CD4-positive, alpha-beta memory T cell (primary cell): ENCODE measurements around the gene ZFHX3. TPM values are rescaled to one million over a fixed set of nuclear protein-coding genes. Genes with fewer than 3 reads are reported as not detected.

ENCODE experiments used
- CTCF ChIA-PET: fragments of 350-600 bp; sonication (Branson Sonifier 250); formaldehyde crosslinking; loops from one replicate; lab custom pipeline; 2021; ENCODE audit warnings: inconsistent platforms; ENCODE audit not compliant: partially characterized antibody; lab: Charles Lee
- POLR2A ChIA-PET: fragments of 350-600 bp; sonication (Branson Sonifier 250); formaldehyde crosslinking; loops from one replicate; lab custom pipeline; 2021; ENCODE audit not compliant: partially characterized antibody; lab: Charles Lee
- DNase-seq, 5 donors: peaks; one replicate each; pipeline versions ENCODE4 v3.0.0 to v3.0.0-alpha.2; 2020 to 2022; ENCODE audit warnings: mixed read lengths in 1 of 5
- H3K27ac ChIP-seq: one replicate; pipeline ENCODE4 v1.7.0; 2013; ENCODE audit warnings: low read depth, low read length
- H3K27me3 ChIP-seq: 2 replicates; pipeline ENCODE4 v1.7.0; 2013; ENCODE audit warnings: mild to moderate bottlenecking, low read length, moderate library complexity; ENCODE audit not compliant: insufficient read depth
- H3K36me3 ChIP-seq: 2 replicates; pipeline ENCODE4 v1.7.0; 2013; ENCODE audit warnings: mild to moderate bottlenecking, low read length, moderate library complexity; ENCODE audit not compliant: insufficient read depth
- H3K4me1 ChIP-seq: 2 replicates; pipeline ENCODE4 v1.7.0; 2013; ENCODE audit warnings: mild to moderate bottlenecking, low read length, moderate library complexity; ENCODE audit not compliant: insufficient read depth
- H3K4me3 ChIP-seq, 2 donors: one replicate each; pipeline ENCODE4 v1.7.0; 2013; ENCODE audit warnings: low read length in 2 of 2, mild to moderate bottlenecking in 1 of 2
- H3K9me3 ChIP-seq, 2 donors: one replicate each; pipeline ENCODE4 v1.7.0; 2013; ENCODE audit warnings: low read length in 2 of 2, control low read depth in 1 of 2; ENCODE audit not compliant: control insufficient read depth in 1 of 2
- H3K27ac Mint-ChIP-seq, 7 donors: one replicate each; pipeline ENCODE4 v1.8.0; 2020 to 2021; ENCODE audit warnings: mixed read lengths in 7 of 7, mild to moderate bottlenecking in 6 of 7, inconsistent platforms in 3 of 7, moderate library complexity in 3 of 7
- H3K27me3 Mint-ChIP-seq, 2 donors: one replicate each; pipeline ENCODE4 v1.8.0; 2020 to 2021; ENCODE audit warnings: mixed read lengths in 2 of 2
- H3K36me3 Mint-ChIP-seq, 2 donors: one replicate each; pipeline ENCODE4 v1.8.0; 2020 to 2021; ENCODE audit warnings: mixed read lengths in 2 of 2, inconsistent platforms in 1 of 2, mild to moderate bottlenecking in 1 of 2
- H3K4me1 Mint-ChIP-seq, 4 donors: one replicate each; pipeline ENCODE4 v1.8.0; 2020 to 2021; ENCODE audit warnings: mixed read lengths in 4 of 4, mild to moderate bottlenecking in 1 of 4
- H3K4me3 Mint-ChIP-seq, 8 donors: one replicate each; pipeline ENCODE4 v1.8.0; 2020 to 2021; ENCODE audit warnings: mixed read lengths in 8 of 8, mild to moderate bottlenecking in 7 of 8, moderate library complexity in 6 of 8, inconsistent platforms in 3 of 8
- H3K9me3 Mint-ChIP-seq, 8 donors: one replicate each; pipeline ENCODE4 v1.8.0; 2020 to 2021; ENCODE audit warnings: mixed read lengths in 8 of 8, mild to moderate bottlenecking in 5 of 8, inconsistent platforms in 3 of 8, moderate library complexity in 1 of 8
- intact Hi-C: fragments of 100-400 bp; cut with micrococcal nuclease; formaldehyde crosslinking; loops from one replicate; pipeline ENCODE4 v1.15.1; 2023
- polyA plus RNA-seq, 2 donors: library from polyadenylated mRNA; unstranded; fragments of 300-500 nt; fragmentation: Illumina TruSeq; gene quantifications; one replicate each; pipeline ENCODE4 v1.2.3, GENCODE V29; 2021
- total RNA-seq, 2 experiments: library from RNA; stranded (reverse); gene quantifications; one replicate each; pipeline ENCODE4 v1.2.3, GENCODE V29; 2021

ZFHX3 gene
- total and polyA plus RNA-seq, 4 experiments from 2014 or later = 0.01 to 0.99 (median 0.36) TPM

DNA sequence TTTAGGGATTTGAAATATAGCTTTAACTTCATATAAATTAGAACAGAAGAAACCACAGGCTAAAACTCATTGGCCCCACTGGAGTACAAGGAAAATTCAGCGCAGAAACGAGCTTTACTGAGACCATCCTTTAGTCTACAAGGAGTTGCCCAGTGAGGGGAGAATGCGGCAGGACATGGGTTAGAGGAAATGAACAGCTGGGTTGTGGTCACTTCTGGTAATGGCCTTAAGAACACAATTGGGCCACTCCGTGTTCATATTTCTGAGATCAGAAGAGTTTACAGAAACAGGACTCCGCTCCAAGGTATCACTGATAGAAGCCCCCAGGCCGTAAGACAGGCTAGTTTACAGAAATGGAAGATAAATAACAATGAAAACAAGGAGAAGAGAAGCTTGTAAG is 188.3 kb downstream of the ZFHX3 start:
- H3K27me3 Mint-ChIP-seq = peaks cover 0 to 1% of the 10 kb centered on the region in 2 donors
- H3K4me3 ChIP-seq = no peak overlapping the region
- POLR2A ChIA-PET = no interaction called here

GRCh38 chr16:72858665-72859493 is 189.0 kb downstream of the ZFHX3 start:
- Mint-ChIP-seq H3K27me3 (peaks cover 0 to 1% of the 10 kb centered on the region in 2 donors), H3K27ac (no peak overlapping the region), H3K4me3 (no peak overlapping the region), H3K9me3 (peaks cover 0 to 3% (median 0%) of the 10 kb centered on the region in 8 donors), H3K36me3 (no peaks in the 10 kb centered on the region), H3K4me1 (no peaks in the 10 kb centered on the region)
- Histone ChIP-seq H3K4me3 (no peak overlapping the region), H3K9me3 (no peaks in the 10 kb centered on the region), H3K36me3 (no peaks in the 10 kb centered on the region), H3K27me3 (no peaks in the 10 kb centered on the region), H3K27ac (no peak overlapping the region), H3K4me1 (no peaks in the 10 kb centered on the region)
- POLR2A ChIA-PET = no interaction called here
- CTCF ChIA-PET = no interaction called here
- no peak for DNase-seq
- intact Hi-C loops = no loop called here

More for the DNA sequence above, 188.3 kb downstream of the ZFHX3 start:
- DNase-seq = no peak
- H3K27ac Mint-ChIP-seq = no peak overlapping the region
- CTCF ChIA-PET = interaction anchor here (0.9 kb wide), 1 partner anchor 8 kb away, joined by 4 read pairs; no protein-coding TSS in a partner anchor
- no peaks in the 10 kb centered on the region for H3K4me1 ChIP-seq
- peaks cover 0 to 3% (median under 1%) of the 10 kb centered on the region in 8 donors for H3K9me3 Mint-ChIP-seq
- H3K27me3 ChIP-seq = no peaks in the 10 kb centered on the region
- no peaks in the 10 kb centered on the region for H3K9me3 ChIP-seq
- H3K27ac ChIP-seq = no peak overlapping the region
- no peaks in the 10 kb centered on the region for H3K4me1 Mint-ChIP-seq
- no peak overlapping the region for H3K4me3 Mint-ChIP-seq
- no peaks in the 10 kb centered on the region for H3K36me3 ChIP-seq
- intact Hi-C loops = no loop called here
- H3K36me3 Mint-ChIP-seq = no peaks in the 10 kb centered on the region

DNA sequence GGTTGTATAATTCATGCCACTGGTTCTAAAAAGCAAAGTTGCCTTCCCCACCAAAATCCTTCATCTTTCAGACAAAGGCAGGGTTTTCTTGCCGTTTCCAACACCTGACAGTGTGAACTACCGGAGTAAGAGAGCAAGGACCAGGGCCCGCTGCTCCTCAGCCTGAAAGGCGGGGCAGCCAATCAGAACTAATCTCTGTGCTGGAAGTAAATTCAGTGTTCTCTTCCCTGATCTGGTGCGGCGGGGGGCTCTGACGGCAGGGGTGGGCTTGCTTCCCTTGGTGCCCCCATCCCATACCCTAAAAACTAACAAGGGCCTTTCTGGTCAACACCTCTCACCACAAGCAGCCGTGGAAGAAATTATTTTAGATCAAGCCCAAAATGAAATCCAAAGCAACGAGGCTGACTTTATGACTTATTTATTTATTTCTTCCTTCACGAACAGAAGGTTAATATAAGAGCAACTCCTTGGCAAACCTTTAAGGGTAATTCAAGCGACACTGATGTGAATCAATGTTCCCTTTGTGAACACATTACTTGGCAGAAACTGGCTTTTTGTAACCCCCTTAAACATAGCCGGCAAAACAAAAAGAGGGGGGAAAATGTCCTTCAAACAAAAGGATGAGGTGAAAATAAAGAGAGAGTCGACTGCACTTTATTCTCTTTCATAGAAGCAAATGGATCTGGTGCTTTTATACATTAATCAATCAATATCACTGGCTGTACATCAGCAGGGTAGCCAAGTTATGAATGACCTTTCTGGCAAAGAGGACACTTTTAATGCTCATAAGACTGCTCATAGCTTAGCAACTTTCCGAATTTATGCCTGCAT is 189.9 kb downstream of the ZFHX3 start:
- no peak overlapping the region for H3K4me3 Mint-ChIP-seq
- ChIA-PET POLR2A (no interaction called here), CTCF (no interaction called here)
- H3K4me1 Mint-ChIP-seq = peaks cover 0 to 4% (median 0%) of the 10 kb centered on the region in 4 donors
- Histone ChIP-seq H3K36me3 (no peaks in the 10 kb centered on the region), H3K27ac (no peak overlapping the region), H3K9me3 (no peaks in the 10 kb centered on the region), H3K27me3 (no peaks in the 10 kb centered on the region), H3K4me1 (no peaks in the 10 kb centered on the region), H3K4me3 (no peak overlapping the region)
- peak overlapping the region in 1 of 7 donors; percentile 48 for H3K27ac Mint-ChIP-seq
- intact Hi-C loops = no loop called here
- peaks cover 0 to 3% (median 0%) of the 10 kb centered on the region in 8 donors for H3K9me3 Mint-ChIP-seq
- H3K27me3 Mint-ChIP-seq = peaks cover 0 to 1% of the 10 kb centered on the region in 2 donors
- no peaks in the 10 kb centered on the region for H3K36me3 Mint-ChIP-seq
- DNase-seq = no peak

- H3K4me1 Mint-ChIP-seq = peaks cover 0 to 4% (median 0%) of the 10 kb centered on the region in 4 donors
- H3K27ac ChIP-seq = no peak overlapping the region
- H3K4me1 ChIP-seq = no peaks in the 10 kb centered on the region
- H3K9me3 ChIP-seq = no peaks in the 10 kb centered on the region
- POLR2A ChIA-PET = interaction anchor here (1.3 kb wide), 1 partner anchor 354 kb away, joined by 3 read pairs; no protein-coding TSS in a partner anchor
- H3K36me3 ChIP-seq = no peaks in the 10 kb centered on the region
- H3K4me3 ChIP-seq = no peak overlapping the region
- H3K4me3 Mint-ChIP-seq = no peak overlapping the region
- no peaks in the 10 kb centered on the region for H3K27me3 ChIP-seq
- no peak for DNase-seq
- peaks cover 0 to 3% (median 0%) of the 10 kb centered on the region in 8 donors for H3K9me3 Mint-ChIP-seq
- no peak overlapping the region for H3K27ac Mint-ChIP-seq
- intact Hi-C loops = no loop called here
- no peaks in the 10 kb centered on the region for H3K36me3 Mint-ChIP-seq
- peaks cover 0 to 2% of the 10 kb centered on the region in 2 donors for H3K27me3 Mint-ChIP-seq
- CTCF ChIA-PET = interaction anchor here (1.8 kb wide), 1 partner anchor 24 kb away, joined by 9 read pairs; no protein-coding TSS in a partner anchor
These were observed 191.1 kb downstream of the ZFHX3 start for GRCh38 chr16:72856797-72857196.

GRCh38 chr16:72854267-72854959 is 193.5 kb downstream of the ZFHX3 start:
- no peaks in the 10 kb centered on the region for H3K27me3 ChIP-seq
- ChIA-PET POLR2A (no interaction called here), CTCF (interaction anchor here (2.7 kb wide), 1 partner anchor 22 kb away, joined by 13 read pairs; no protein-coding TSS in a partner anchor)
- DNase-seq = no peak
- Mint-ChIP-seq H3K4me1 (peaks cover 0 to 4% (median 0%) of the 10 kb centered on the region in 4 donors), H3K27me3 (peaks cover 2 to 3% of the 10 kb centered on the region in 2 donors), H3K9me3 (peaks cover 0 to 2% (median 0%) of the 10 kb centered on the region in 8 donors), H3K36me3 (no peaks in the 10 kb centered on the region), H3K27ac (peak overlapping the region in 2 of 7 donors; percentile 19 to 88), H3K4me3 (no peak overlapping the region)
- H3K4me1 ChIP-seq = no peaks in the 10 kb centered on the region
- H3K36me3 ChIP-seq = no peaks in the 10 kb centered on the region
- H3K9me3 ChIP-seq = no peaks in the 10 kb centered on the region
- no peak overlapping the region for H3K4me3 ChIP-seq
- intact Hi-C loops = no loop called here
- H3K27ac ChIP-seq = no peak overlapping the region

DNA sequence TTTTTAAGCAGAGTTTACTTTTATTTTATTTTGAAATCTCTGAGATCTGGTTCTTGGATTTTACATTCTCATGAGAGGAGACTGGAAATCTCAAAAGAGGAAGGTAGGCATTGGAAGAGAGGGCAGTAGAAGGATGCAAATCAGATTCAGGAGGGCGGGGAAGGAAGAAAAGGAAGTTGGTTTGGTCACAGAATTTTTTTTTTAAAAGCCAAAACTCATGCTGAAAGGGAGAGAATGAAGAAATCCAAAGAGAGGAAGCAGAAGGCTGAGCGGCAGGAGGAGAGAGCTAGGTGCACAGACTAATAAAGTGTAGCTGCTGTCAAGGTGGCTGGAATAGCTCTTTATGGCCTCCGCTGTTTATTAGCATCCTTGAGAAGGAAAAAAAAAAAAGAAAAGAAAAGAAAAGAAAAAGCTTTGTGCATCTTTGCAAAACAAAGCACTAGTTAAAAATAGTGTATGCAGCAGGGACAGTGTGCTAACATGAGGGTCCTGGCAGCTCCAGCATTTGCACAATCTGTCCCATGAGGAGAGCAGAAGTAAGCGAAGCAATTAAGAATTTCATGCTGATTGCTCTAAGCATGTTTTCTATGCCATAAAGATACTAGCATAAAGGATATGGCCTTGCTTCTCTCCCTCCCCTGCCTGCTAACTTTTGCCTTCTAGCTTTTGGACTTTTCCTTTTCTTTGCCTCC is 194.2 kb downstream of the ZFHX3 start:
- POLR2A ChIA-PET = no interaction called here
- H3K27ac ChIP-seq = no peak overlapping the region
- H3K27ac Mint-ChIP-seq = peak overlapping the region in 2 of 7 donors; percentile 19 to 88

More for the DNA sequence above, 194.2 kb downstream of the ZFHX3 start:
- Histone ChIP-seq H3K9me3 (no peaks in the 10 kb centered on the region), H3K4me1 (no peaks in the 10 kb centered on the region), H3K36me3 (no peaks in the 10 kb centered on the region), H3K27me3 (no peaks in the 10 kb centered on the region), H3K4me3 (no peak overlapping the region)
- Mint-ChIP-seq H3K36me3 (no peaks in the 10 kb centered on the region), H3K9me3 (peaks cover 0 to 2% (median 0%) of the 10 kb centered on the region in 8 donors), H3K4me3 (no peak overlapping the region), H3K27me3 (peaks cover 2 to 3% of the 10 kb centered on the region in 2 donors), H3K4me1 (peaks cover 0 to 4% (median 0%) of the 10 kb centered on the region in 4 donors)
- CTCF ChIA-PET = interaction anchor here (2.7 kb wide), 1 partner anchor 21 kb away, joined by 13 read pairs; no protein-coding TSS in a partner anchor
- DNase-seq = no peak
- intact Hi-C loops = no loop called here
